Measurements from ENCODE around the gene TTC1. TPM values are rescaled to one million over a fixed set of nuclear protein-coding genes. Genes with fewer than 3 reads are reported as not detected.

The TTC1 gene
- total and polyA plus RNA-seq, 9 of the 15 experiments (the other 6 are each of a cell fraction or from before 2014, with no cell fraction given): 51.9 to 173 (median 87.7) TPM

DNA sequence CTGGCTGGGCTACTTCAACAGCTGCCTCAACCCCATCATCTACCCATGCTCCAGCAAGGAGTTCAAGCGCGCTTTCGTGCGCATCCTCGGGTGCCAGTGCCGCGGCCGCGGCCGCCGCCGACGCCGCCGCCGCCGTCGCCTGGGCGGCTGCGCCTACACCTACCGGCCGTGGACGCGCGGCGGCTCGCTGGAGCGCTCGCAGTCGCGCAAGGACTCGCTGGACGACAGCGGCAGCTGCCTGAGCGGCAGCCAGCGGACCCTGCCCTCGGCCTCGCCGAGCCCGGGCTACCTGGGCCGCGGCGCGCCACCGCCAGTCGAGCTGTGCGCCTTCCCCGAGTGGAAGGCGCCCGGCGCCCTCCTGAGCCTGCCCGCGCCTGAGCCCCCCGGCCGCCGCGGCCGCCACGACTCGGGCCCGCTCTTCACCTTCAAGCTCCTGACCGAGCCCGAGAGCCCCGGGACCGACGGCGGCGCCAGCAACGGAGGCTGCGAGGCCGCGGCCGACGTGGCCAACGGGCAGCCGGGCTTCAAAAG is 36.9 kb upstream of the TTC1 start:
- Histone ChIP-seq H3K79me2 (ENCODE audit: control insufficient read depth, insufficient read depth, low read length) (no peaks in the 10 kb centered on the region), H3K9ac (ENCODE audit: insufficient read depth in 1 of 2, low read depth in 2 of 2, low read length in 2 of 2) (no peak overlapping the region)
- intact Hi-C loops (cut with micrococcal nuclease): no loop called here

More for the DNA sequence above, 36.9 kb upstream of the TTC1 start:
- DNase-seq (ENCODE audit: extremely low read depth in 1 of 4, low spot score in 3 of 4) (no peak), FAIRE-seq (no peak), ATAC-seq (no peak)
- Histone ChIP-seq H2AFZ (ENCODE audit: low read depth, low read length) (no peak overlapping the region), H3K4me2 (ENCODE audit: insufficient read depth, low read length) (no peak overlapping the region), H3K9me1 (ENCODE audit: control insufficient read depth, insufficient read depth, low read length) (no peaks in the 10 kb centered on the region), H4K20me1 (replicated peaks; ENCODE audit: control insufficient read depth, insufficient read depth, low read length) (no peaks in the 10 kb centered on the region), H3K36me3 (ENCODE audit: control insufficient read depth, insufficient read depth, low read length) (no peaks in the 10 kb centered on the region), H3K4me3 (no peak overlapping the region), H3K4me1 (replicated peaks in 1 of 2; ENCODE audit: control insufficient read depth in 2 of 2, insufficient read depth in 2 of 2, low read length in 2 of 2) (peaks cover 0 to 3% of the 10 kb centered on the region in 2 experiments; a peak in 1 of 5 replicates), H3K27me3 (ENCODE audit: control insufficient read depth in 2 of 2, insufficient read depth in 2 of 2, low read length in 2 of 2) (peaks cover 22 to 32% of the 10 kb centered on the region in 2 experiments), H3K9me3 (replicated peaks; ENCODE audit: control insufficient read depth, insufficient read depth, low read depth, low read length) (no peaks in the 10 kb centered on the region), H3K27ac (ENCODE audit: extremely low read depth, low read depth, low read length) (no peak overlapping the region)
- in situ Hi-C loops (cut with MboI): loop anchor here (10.0 kb wide), 1 partner anchor 527 kb away; no protein-coding TSS in a partner anchor
- BruUV-seq (replicated peaks): no TSS peak
- TF ChIP-seq, protein P1, sequence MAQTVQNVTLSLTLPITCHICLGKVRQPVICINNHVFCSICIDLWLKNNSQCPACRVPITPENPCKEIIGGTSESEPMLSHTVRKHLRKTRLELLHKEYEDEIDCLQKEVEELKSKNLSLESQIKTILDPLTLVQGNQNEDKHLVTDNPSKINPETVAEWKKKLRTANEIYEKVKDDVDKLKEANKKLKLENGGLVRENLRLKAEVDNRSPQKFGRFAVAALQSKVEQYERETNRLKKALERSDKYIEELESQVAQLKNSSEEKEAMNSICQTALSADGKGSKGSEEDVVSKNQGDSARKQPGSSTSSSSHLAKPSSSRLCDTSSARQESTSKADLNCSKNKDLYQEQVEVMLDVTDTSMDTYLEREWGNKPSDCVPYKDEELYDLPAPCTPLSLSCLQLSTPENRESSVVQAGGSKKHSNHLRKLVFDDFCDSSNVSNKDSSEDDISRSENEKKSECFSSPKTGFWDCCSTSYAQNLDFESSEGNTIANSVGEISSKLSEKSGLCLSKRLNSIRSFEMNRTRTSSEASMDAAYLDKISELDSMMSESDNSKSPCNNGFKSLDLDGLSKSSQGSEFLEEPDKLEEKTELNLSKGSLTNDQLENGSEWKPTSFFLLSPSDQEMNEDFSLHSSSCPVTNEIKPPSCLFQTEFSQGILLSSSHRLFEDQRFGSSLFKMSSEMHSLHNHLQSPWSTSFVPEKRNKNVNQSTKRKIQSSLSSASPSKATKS (CRISPR knock-in tag; IDR thresholded peaks at IDR 0.05): no peak
- ChIA-PET CTCF (ENCODE audit: low intra/inter-chr PET ratio) (no interaction called here), POLR2A (no interaction called here)
- WGBS (ENCODE audit: insufficient coverage, low coverage, missing lambda C conversion rate): 40% methylated on average over 31 of the region's 76 CpGs

All from K562 (cell line).